H1 (cell line): Measurements from ENCODE around the gene GRIP1.

Source experiments
- EZH2 ChIP-seq: fragments of 200-600 bp; sonication (generic); IDR thresholded peaks from 2 replicates; pipeline ENCODE4 v1.7.1; 2012; ENCODE audit warnings: low read depth, mild to moderate bottlenecking, moderate library complexity, low read length, inconsistent platforms; ENCODE audit not compliant: severe bottlenecking
- HDAC6 ChIP-seq: IDR thresholded peaks from one replicate; pipeline ENCODE4 v1.7.1; 2012; ENCODE audit warnings: low read depth, mild to moderate bottlenecking, inconsistent platforms, low read length, moderate library complexity
- KDM5A ChIP-seq: fragments of 200-600 bp; IDR thresholded peaks from 2 replicates; pipeline ENCODE4 v1.7.1; 2012; ENCODE audit warnings: mild to moderate bottlenecking, low read length, inconsistent platforms, mixed read lengths
- TF ChIP-seq, protein P1 (sequence below): IDR thresholded peaks from 2 replicates; pipeline ENCODE4 v1.6.1; 2012; ENCODE audit warnings: inconsistent platforms

DNA sequence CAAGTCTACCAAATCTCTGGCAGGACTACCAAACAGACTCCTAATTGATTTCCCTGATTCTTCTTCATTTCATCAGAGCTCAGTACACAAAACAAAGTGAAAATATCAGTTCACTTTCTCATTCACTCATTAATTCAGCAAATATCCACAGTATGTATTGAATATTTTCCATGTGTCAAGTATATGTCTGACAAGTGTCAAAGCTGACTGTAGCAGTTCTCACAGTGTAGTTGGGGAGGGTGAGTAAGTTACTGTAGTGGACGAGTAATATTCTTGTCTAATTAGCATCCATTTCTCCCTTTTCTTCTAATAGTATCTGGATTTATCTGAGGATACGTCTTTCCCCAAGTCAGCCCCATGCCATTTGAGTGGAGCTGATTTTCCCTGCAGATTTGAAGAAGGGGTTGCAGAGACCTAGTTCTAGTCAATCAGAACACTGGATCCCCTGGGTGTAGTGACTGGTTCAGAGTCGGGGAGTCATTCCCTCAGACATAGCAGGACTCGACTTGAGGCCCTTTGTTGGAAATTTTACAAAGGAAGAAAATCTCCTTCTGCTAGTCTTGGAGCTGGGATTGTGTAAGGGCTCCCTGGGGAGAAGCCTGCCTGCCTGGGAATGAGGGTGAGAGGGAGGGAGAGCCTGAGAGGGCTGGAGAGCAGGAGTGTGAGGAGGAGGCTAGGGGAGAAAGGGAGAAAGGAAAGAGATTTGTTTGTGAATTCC lies 51.4 kb downstream of the GRIP1 start:
- TF ChIP-seq EZH2 (no peak), KDM5A (no peak), HDAC6 (no peak)
- TF ChIP-seq, protein P1, sequence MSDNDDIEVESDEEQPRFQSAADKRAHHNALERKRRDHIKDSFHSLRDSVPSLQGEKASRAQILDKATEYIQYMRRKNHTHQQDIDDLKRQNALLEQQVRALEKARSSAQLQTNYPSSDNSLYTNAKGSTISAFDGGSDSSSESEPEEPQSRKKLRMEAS: no peak
